ENCODE results near the gene KMT2E. TPM values are rescaled to one million over a fixed set of nuclear protein-coding genes. Genes with fewer than 3 reads are reported as not detected.

The KMT2E gene
- total RNA-seq, 1 experiment from 2014 or later: 40.2 TPM

DNA sequence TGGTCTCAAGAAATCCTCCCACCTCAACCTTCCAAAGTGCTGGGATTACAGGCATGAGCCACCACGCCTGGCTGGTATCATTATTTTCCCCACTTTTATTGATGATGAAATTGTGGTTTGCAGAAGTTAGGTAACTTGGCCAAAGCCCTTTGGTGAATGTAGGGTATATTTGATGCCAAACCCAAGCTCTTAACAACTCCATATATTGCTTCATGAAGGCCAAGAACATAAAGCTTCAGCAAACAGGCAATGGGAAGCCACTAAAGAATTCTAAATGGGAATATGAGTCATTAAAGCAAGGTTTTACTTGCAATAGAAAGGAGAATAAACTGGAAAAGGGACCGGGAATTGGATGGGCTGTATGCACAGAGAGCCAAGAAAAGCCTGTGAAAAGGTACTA lies 142.7 kb downstream of the KMT2E start:
- no peak for DNase-seq (ENCODE audit: extremely low read depth, low read depth)

DNA sequence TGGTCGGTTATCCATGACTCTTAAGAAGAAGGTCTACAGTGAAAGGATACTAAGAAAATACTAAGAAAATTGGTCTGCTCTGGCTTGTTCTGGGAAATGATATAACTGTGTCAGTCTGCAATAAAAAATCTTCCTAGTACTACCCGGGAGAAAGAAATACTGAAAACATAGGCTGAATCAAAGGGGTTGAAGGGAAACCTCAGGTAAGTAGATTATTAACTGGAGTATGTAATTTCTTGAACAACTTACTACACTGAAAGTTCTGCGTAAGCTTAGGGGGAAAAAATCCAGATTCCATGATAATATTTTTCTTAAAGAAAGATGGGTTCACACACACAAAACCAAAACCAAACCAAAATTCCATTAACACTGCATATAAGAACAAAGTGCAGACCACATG lies 143.3 kb downstream of the KMT2E start:
- DNase-seq (ENCODE audit: extremely low read depth, low read depth): no peak

DNA sequence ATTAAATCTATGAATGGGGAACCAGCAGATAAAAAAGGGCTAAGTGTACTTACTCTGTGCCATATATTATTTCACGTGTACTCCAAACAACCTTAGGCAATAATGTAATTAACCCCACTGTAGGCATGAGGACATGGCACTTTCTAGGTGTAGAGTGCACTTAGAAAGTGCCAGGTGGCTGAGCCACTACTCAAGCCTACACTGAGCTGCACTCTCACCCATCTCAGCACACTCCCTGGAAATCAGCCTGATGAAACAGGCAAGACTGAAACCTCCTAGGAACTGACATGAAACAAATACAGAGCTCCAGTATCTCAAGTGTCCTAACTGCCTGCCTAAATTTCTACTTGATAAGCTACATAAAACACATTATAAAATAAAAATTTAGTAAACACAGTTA lies 147.4 kb downstream of the KMT2E start:
- no peak for DNase-seq (ENCODE audit: extremely low read depth, low read depth)
